Activated CD4-positive, alpha-beta T cell treated with anti-CD3 and anti-CD28 coated beads, Interleukin-2, amount 10 ng/mL, durations not matched to agents 24 days and 14 days (primary cell): ENCODE results near the gene FAT1. TPM values are rescaled to one million over a fixed set of nuclear protein-coding genes. Genes with fewer than 3 reads are reported as not detected.

ENCODE experiments used
- DNase-seq: peaks from one replicate; pipeline ENCODE4 v3.0.0; 2022
- H3K27ac Mint-ChIP-seq: one replicate; pipeline ENCODE4 v1.8.0; 2022; ENCODE audit warnings: mild to moderate bottlenecking, mixed read lengths
- H3K27me3 Mint-ChIP-seq: one replicate; pipeline ENCODE4 v1.8.0; 2022; ENCODE audit warnings: mixed read lengths
- H3K36me3 Mint-ChIP-seq: one replicate; pipeline ENCODE4 v1.8.0; 2022; ENCODE audit warnings: low read depth, mild to moderate bottlenecking, mixed read lengths
- H3K4me1 Mint-ChIP-seq: one replicate; pipeline ENCODE4 v1.8.0; 2021; ENCODE audit warnings: mixed read lengths
- H3K4me3 Mint-ChIP-seq: one replicate; pipeline ENCODE4 v1.8.0; 2022; ENCODE audit warnings: mild to moderate bottlenecking, moderate library complexity, mixed read lengths
- H3K9me3 Mint-ChIP-seq: one replicate; pipeline ENCODE4 v1.8.0; 2021; ENCODE audit warnings: mixed read lengths
- intact Hi-C: fragments of 100-400 bp; cut with micrococcal nuclease; formaldehyde crosslinking; loops from one replicate; pipeline ENCODE4 v1.15.1; 2023
- total RNA-seq: library from RNA; stranded (reverse); gene quantifications from 2 replicates; pipeline ENCODE4 v1.2.3, GENCODE V29; 2022

The FAT1 gene
- total RNA-seq, 1 donor from 2014 or later = 0.07 TPM

DNA sequence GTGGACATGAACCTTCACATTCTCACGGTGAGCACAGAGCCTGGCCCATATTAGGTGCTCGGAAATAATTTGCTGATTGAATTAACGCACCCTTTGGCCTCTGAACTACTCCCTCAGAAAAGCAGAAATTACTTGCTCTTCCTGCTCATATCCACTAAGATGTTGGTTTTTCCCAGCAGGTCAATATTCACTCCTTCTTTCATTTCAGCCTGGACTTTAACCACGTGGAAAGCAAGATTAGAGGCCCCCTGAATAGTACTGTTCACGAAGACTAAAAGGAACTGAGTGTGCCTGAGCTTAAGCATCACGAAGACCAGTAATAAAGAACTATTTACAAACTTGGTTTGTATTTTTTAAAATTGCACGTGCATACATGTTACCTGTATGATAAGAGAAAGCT is 178.2 kb downstream of the FAT1 start:
- no peak for DNase-seq
- no peaks in the 10 kb centered on the region for H3K4me1 Mint-ChIP-seq
- no peaks in the 10 kb centered on the region for H3K36me3 Mint-ChIP-seq
- H3K27ac Mint-ChIP-seq = no peak overlapping the region
- intact Hi-C loops = no loop called here
- no peaks in the 10 kb centered on the region for H3K27me3 Mint-ChIP-seq
- H3K9me3 Mint-ChIP-seq = peaks cover 20% of the 10 kb centered on the region
- no peak overlapping the region for H3K4me3 Mint-ChIP-seq

DNA sequence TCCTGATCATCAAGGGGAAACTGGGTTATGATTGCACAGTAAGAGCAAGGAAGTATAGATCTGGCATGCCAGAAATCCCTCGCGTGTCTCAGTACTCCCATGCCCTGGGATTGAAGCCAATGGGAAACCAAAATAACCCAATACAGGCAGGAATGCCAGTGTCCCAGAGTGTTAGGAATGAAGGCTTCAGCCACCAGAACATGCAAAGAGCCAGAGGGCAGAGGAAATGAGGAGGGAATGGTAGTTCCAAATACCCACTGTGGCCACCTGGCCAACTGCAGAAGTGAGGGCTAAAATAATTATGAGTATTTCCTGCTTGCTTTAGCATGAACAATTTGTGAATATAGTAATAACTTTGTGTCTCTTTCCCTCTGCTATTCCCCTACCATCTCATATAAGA is 180.4 kb downstream of the FAT1 start:
- DNase-seq = no peak
- H3K27me3 Mint-ChIP-seq = no peaks in the 10 kb centered on the region
- H3K36me3 Mint-ChIP-seq = no peaks in the 10 kb centered on the region
- no peak overlapping the region for H3K4me3 Mint-ChIP-seq
- no peak overlapping the region for H3K27ac Mint-ChIP-seq
- no peaks in the 10 kb centered on the region for H3K4me1 Mint-ChIP-seq
- H3K9me3 Mint-ChIP-seq = peaks cover 20% of the 10 kb centered on the region
- intact Hi-C loops = no loop called here

DNA sequence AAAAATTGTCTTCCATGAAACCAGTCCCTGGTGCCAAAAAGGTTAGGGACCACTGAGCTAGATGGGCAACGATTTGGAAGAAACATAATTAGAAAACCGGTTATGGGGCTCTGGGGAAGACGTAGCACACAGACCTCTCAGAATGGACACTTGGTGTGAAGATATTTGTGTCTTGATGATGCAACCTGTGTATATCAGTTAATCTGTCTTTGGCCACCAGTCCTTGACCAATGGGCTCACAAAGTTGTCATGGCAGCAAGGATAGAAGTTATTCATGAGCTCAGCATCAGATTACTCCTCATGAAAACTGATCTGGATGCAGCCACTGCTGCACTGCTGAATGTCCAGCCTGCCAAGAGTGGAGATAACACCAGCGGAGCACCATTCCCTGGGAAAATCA is 181.9 kb downstream of the FAT1 start:
- Mint-ChIP-seq H3K36me3 (no peaks in the 10 kb centered on the region), H3K4me3 (no peak overlapping the region)
- intact Hi-C loops = no loop called here

DNA sequence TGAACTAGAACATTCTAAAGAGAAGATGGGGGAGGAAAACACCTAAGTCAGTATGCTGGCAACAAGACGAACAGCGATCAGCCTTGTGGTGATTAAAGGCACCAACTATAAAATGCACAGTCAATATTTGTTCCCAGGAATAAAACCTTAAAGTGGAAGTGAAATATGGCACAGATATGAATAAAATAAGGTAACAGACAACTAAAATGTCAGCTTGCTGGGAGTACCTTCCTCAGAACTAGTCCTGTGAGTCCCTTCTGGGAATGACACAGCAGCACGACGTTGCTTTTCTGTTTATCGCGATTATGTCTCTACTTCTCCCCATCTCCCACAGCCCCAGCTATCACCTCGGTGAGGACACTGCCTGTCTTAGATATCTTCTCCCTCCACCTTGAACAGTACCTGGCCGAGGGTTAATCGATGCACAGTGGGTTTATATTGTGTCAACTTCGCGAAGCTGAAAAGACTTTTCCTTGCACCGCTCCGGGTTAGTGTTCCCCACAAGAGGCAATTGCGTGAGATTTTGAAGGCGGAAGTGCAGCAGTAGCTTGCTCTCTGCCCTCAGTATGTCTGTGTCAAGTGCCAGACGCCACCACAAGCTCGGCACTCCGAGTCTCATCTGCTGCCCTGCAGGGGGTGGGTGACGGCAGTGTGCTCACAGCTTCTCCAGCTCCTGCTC is 185.7 kb downstream of the FAT1 start:
- H3K4me1 Mint-ChIP-seq = no peaks in the 10 kb centered on the region

More for the DNA sequence above, 181.9 kb downstream of the FAT1 start:
- Mint-ChIP-seq H3K27me3 (no peaks in the 10 kb centered on the region), H3K9me3 (peaks cover 20% of the 10 kb centered on the region), H3K4me1 (no peaks in the 10 kb centered on the region), H3K27ac (no peak overlapping the region)
- no peak for DNase-seq

More for the DNA sequence above, 185.7 kb downstream of the FAT1 start:
- DNase-seq = no peak
- Mint-ChIP-seq H3K36me3 (no peaks in the 10 kb centered on the region), H3K27ac (no peak overlapping the region), H3K27me3 (no peaks in the 10 kb centered on the region), H3K9me3 (peaks cover 12% of the 10 kb centered on the region), H3K4me3 (no peak overlapping the region)
- intact Hi-C loops = no loop called here

Other genes with a start within 250 kb of the FAT1 start
- not detected in 2 replicates for gene MTNR1A, start 168.3 kb downstream of the FAT1 start, total RNA-seq